Superior temporal gyrus (tissue), 1 donor: ENCODE data around the gene ARPC1A.

Source experiments
- DNase-seq: peaks from one replicate; pipeline ENCODE4 v3.0.0-alpha.2; 2016; ENCODE audit errors: extremely low spot score

ARPC1A gene

DNA sequence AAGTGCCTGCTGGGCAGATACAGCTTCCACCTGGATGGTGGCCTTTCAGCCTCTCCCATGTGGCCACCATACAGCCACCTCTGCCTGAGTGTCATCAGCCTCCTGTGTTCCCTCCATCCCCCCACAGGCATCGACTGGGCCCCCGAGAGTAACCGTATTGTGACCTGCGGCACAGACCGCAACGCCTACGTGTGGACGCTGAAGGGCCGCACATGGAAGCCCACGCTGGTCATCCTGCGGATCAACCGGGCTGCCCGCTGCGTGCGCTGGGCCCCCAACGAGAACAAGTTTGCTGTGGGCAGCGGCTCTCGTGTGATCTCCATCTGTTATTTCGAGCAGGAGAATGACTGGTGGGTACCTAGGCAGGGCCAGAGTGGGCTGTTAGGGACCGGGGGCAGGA lies 62.2 kb downstream of the ARPC1A start:
- DNase-seq: no peak

DNA sequence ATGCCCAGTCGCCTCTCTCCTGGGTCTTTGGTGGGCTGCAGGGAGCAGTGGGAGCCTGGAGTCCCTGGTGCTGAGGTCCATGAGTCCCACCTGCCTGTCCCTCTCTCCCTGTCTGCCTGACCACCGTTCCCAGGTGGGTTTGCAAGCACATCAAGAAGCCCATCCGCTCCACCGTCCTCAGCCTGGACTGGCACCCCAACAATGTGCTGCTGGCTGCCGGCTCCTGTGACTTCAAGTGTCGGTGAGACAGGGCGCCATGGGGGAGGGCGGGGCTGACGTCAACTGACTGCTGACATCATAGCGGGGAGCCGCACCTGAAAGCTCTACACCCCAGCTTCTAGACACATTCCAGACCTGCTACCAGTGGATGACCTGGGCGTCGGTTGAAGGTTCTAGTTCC lies 64.1 kb downstream of the ARPC1A start:
- DNase-seq: no peak

DNA sequence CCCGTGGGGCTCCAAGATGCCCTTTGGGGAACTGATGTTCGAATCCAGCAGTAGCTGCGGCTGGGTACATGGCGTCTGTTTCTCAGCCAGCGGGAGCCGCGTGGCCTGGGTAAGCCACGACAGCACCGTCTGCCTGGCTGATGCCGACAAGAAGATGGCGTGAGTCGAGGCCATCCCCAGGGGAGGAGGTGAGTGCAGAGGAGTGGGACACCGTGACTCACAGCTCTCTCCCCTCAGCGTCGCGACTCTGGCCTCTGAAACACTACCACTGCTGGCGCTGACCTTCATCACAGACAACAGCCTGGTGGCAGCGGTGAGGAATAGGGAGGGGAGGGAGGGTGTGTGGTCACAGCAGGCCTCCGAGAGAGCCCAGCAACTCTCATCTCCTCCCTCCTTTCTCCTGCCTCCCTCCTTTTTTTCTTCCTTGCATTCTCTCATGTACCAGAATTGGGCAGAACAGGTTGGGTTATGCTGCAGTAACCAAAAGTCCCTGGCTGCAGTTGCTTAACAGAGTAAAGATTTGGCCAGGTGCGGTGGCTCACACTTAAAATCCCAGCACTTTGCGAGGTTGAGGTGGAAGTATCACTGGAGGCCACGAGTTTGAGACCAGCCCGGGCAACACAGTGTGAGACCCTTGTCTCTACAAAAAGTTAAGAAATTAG lies 65.4 kb downstream of the ARPC1A start:
- no peak for DNase-seq

DNA sequence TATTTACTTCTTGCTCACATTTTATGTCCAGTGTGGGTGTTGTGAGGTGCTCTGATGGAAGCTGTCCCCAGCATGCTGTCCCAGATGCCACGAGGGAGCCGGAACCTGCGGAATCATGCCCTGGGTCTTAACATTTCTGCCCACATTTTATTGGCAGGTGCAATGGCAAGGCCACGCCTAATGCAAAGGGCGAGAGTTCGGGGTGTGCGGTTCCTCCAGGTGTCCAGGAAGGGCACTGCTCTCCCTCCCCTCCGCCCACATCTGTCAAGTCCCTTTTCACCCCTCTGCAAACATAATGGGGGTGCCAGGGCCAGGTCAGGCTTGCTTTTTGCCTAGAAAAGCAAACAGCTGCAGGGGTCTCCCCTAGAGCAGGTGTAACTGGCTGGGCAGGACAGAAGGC lies 66.3 kb downstream of the ARPC1A start:
- DNase-seq: no peak

GRCh38 chr7:99392659-99393354 lies 67.1 kb downstream of the ARPC1A start:
- peak; percentile 38 for DNase-seq

- DNase-seq: no peak
Observed at GRCh38 chr7:99393355-99394187, 67.9 kb downstream of the ARPC1A start.

DNA sequence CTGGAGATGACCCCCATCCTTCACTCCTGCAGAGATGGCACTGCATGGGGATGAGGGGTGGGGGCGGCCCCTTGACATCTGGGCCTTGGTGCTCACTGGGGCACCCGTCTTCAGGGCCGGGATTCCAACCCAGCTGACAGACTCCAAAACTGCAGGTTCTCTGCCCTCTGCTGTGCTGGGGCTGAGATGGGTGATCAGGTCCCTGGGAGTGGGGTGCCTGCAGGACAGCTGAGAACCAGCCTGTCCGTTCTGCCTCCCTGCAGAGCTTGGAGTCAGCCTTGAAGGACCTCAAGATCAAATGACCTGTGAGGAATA lies 68.4 kb downstream of the ARPC1A start:
- DNase-seq: no peak

GRCh38 chr7:99395616-99396327 lies 70.1 kb downstream of the ARPC1A start:
- no peak for DNase-seq

DNA sequence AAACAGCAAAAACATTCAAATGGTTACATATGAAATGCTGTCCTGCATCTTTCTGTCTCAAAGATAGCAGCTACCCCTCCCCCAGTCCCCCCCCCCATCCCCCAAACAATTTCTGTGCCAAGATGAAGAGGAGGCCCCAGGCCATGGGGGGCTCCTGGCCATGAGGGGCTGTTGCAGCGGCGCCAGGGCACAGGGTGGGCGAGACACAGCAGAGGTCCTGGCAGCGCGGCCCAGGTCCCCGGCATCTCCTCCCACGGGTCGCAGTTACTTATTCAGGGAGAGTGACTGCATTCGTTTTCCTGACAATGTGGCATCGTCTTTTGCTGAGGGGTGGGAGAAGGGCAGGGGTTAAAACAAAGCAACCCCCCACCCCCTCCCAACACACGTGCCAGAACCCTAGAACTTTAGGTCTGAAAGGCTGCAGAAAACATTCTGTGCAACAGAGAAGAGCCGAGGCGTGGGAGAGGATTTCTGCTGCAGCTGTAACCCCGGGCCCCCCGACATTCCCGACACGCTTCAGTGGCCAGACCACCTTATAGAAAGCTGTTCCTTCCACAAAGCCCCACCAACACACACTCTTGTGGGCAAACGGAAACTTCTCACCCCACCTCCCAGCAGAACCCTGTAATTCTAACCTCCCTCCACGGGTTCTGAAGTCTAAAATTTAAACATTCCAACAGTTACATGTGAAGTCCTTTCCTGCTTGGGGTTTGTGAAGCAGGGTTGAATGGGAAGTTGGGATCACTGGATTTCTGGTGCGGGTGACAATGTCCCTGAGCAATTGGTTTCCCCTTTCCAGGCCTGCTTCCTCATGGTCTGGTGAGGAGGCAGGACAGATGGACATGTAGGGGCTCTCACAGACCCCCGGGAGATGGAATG lies 71.0 kb downstream of the ARPC1A start:
- no peak for DNase-seq

GRCh38 chr7:99397297-99397983 lies 71.7 kb downstream of the ARPC1A start:
- DNase-seq: no peak

- no peak for DNase-seq
Observed at GRCh38 chr7:99398891-99399445, 73.3 kb downstream of the ARPC1A start.

DNA sequence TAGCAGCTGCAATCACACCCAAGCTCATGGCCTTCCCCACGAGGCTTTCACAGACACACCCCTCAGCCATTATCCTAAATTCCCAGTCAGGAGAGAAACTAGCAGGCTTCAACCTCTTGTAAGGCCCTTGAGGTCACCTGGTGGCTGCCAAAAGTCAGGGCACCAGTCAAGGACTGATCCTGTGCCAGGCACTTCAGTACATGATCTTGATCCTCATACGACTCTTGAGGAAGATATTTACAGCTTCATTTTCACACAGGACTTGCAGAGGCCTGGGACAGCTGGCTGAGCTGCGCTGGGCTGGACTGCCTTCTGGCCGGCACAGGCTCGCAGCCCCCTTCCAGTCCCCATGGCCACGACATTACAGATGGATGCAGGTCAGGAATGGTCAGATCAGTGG lies 73.9 kb downstream of the ARPC1A start:
- DNase-seq: no peak

GRCh38 chr7:99402854-99403253 lies 77.2 kb downstream of the ARPC1A start:
- DNase-seq: no peak

- DNase-seq: no peak
Observed at GRCh38 chr7:99403764-99404163, 78.1 kb downstream of the ARPC1A start.

DNA sequence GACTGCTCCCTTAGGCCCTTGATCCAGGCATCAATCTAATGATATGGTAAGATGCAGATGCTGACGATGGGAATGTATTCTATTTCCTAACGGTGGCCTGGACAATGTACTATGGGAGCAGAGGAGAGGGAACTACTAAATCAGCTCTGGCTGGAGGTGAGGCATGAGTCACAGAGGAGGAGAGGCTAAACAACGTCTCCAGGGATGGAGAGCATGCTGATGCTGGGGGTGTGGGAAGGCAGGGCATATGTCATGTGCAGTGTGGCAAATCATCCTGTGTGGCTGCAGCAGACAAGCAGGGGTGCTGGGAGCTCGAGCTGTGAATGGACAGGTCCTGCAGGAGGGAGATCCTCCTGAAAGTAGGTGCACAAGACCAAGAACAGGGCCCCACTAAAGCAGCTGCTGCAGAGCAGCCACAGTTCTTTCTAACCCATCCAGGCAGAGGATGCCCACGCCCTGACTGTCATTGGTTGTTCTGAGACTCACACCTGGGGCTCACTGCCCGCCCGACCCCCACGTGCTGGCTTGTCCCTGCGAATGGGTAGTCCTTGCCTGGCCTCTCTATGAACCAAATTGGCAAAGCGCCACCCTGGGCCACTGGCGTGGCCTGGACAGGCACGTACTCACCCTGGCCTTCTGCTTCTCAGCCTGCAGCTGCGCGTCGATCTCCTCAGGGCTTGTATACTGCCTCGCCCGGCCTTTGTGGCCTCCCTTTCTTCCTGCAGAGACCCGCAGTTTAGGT lies 78.7 kb downstream of the ARPC1A start:
- no peak for DNase-seq

DNA sequence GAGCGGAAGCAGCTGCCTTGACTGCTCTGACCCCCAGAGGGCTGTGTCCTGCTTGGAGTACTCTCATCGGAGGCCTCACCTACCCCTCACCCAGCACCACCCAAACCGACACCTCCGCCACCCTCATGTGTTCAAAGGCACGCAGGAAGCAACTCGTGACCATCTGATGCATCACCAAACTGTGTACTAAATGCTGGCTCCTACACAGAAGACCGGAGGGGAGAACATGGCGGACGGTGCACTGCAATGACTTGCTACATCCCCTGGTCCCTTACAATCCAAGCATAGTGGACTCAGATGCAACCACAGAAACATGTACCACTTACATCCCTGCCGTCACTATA lies 79.3 kb downstream of the ARPC1A start:
- DNase-seq: no peak

- no peak for DNase-seq
Observed at GRCh38 chr7:99406557-99406956, 80.9 kb downstream of the ARPC1A start.

DNA sequence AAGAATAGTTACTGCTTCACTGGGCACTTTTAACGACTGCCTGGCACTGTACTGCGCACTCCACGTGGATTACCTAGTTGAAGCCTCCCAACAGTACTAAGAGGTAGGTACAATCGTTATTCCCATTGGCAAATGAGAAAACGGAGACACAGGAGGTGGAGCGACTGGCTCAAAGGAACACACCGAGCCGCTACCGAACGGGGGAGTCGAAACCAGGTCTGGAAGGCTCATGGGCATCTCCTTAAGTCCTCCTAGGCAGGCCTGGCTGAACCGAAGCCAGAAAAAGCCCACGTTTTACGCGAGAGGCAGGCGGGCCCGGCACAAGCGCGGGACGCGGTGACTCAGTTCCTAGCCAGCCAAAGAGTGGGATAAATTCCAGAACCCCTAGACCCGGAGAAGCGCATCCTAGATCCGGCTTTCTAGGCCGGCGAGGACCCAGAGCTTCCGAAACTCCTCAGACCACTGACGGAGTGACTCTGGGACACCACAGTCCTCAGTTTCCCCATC lies 82.2 kb downstream of the ARPC1A start:
- DNase-seq: peak; percentile 44

DNA sequence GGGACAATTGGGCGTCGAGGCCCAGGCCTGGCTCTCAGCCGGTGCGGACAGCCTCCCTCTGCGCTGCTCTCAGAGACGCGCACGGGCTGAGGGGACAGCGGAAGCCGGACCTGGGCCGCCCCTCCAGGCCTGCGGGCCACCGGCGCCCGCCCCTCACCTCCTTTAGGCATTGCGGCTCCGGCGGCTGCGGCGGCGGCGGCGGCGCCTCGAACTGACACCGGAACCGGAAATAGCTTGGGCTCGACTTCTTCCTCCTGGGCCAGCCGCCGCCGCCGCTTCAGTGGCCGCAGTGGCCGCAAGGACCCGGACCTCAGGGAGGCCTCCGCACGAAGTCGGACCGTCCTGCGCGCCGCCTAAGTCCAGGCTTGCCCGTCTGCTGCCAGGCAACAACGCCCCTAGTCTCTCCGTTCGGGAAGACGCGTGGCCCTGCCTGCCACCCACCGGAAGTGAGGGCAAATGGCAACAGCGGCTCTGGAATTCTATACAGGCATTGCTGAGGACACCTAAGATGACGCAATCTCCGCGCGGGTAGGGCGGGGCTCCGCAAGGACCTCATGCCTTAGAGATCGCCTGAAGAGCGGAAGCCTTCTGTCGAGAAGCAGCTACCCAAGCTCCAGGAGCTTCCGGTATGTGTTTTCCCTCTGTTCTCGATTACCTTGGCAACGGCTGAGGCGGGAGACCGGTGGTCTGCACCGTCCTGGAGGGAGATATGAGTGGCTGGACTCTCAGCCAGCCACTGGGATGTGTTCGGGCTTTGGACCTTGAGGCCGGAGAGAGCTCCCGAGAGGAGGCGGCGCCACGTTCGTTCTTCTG lies 82.9 kb downstream of the ARPC1A start, which contains the start of the genes BUD31 and PDAP1:
Gene BUD31 (plus strand): TSS at position 591 of the 813 bp plus-strand sequence. CDS start 2,124 bp downstream, outside the sequence.
Gene PDAP1 (minus strand): TSS at position 219 of the 813 bp plus-strand sequence. CDS start 49 bp downstream, at position 170.
- DNase-seq: peak; percentile 96
